HCT116 (cell line): ENCODE results near the gene TIMM44. TPM values are rescaled to one million over a fixed set of nuclear protein-coding genes. Genes with fewer than 3 reads are reported as not detected.

ENCODE experiments used
- ATAC-seq: fragments of 200-7000 bp; cut with Tn5 transposase; 2 replicates; pipeline ENCODE4 v1.9.1; 2020; ENCODE audit warnings: mild to moderate bottlenecking, moderate library complexity
- BruUV-seq: library from RNA; stranded (reverse); fragments of 400-500 nt; replicated peaks from 2 replicates; lab custom pipeline; 2021; lab: Mats Ljungman, UMichigan
- CTCF ChIA-PET: fragments of 300-600 bp; sonication (Branson Sonifier 250); formaldehyde crosslinking; loops from one replicate; lab custom pipeline; 2021; ENCODE audit warnings: antibody characterized with exemption; lab: Charles Lee
- POLR2A ChIA-PET: fragments of 300-600, 350-600 bp; sonication (Branson Sonifier 250); formaldehyde crosslinking; loops from one replicate; lab custom pipeline; 2021; ENCODE audit warnings: antibody characterized with exemption; lab: Charles Lee
- RAD21 ChIA-PET, 2 experiments: fragments of 300-600 bp; sonication (Branson Sonifier 250); formaldehyde crosslinking; loops; one replicate each; lab custom pipeline; 2023; ENCODE audit warnings: low total read pairs in 2 of 2; ENCODE audit not compliant: uncharacterized antibody in 2 of 2, unreplicated experiment in 2 of 2, low non-redundant PET in 1 of 2; lab: Charles Lee
- DNase-seq: peaks from one replicate; pipeline ENCODE4 v3.0.0-alpha.2; 2010; ENCODE audit warnings: low read depth, low spot score
- H2AFZ ChIP-seq: fragments of 200-600 bp; shearing (Covaris generic), sonication (generic); 2 replicates; pipeline ENCODE4 v1.6.1; 2017; ENCODE audit warnings: low read depth, mixed run types, mixed read lengths, antibody characterized with exemption, low read length; ENCODE audit not compliant: poor library complexity, severe bottlenecking
- H3K27ac ChIP-seq: 2 replicates; pipeline ENCODE4 v1.5.1; 2012; ENCODE audit warnings: low read depth, low read length
- H3K27me3 ChIP-seq: fragments of 200-600 bp; sonication (generic); 2 replicates; pipeline ENCODE4 v1.6.1; 2016; ENCODE audit warnings: mixed run types, low read length, mixed read lengths; ENCODE audit not compliant: insufficient read depth
- H3K36me3 ChIP-seq, 2 experiments: fragments of 200-500 bp in 1 of 2; fragments of 200-600 bp in 1 of 2; sonication (Bioruptor generic) in 1 of 2; sonication (generic) in 1 of 2; 2 replicates each; pipeline versions ENCODE4 v1.5.1 to v1.6.1; 2014 to 2016; ENCODE audit warnings: low read length in 2 of 2, inconsistent platforms in 1 of 2, mixed read lengths in 1 of 2, mixed run types in 1 of 2; ENCODE audit not compliant: insufficient read depth in 2 of 2, control insufficient read depth in 1 of 2
- H3K4me1 ChIP-seq, 2 experiments: fragments of 200-600 bp in 1 of 2; sonication (generic) in 1 of 2; 2 replicates each; pipeline versions ENCODE4 v1.5.1 to v1.6.1; 2012 to 2017; ENCODE audit warnings: low read length in 2 of 2, inconsistent platforms in 1 of 2, mild to moderate bottlenecking in 1 of 2, mixed read lengths in 1 of 2, mixed run types in 1 of 2, moderate library complexity in 1 of 2; ENCODE audit not compliant: insufficient read depth in 2 of 2, control insufficient read depth in 1 of 2
- H3K4me2 ChIP-seq: fragments of 200-600 bp; sonication (generic); 2 replicates; pipeline ENCODE4 v1.6.1; 2017; ENCODE audit warnings: mixed run types, low read length, mixed read lengths
- H3K4me3 ChIP-seq, 2 experiments: fragments of 200-600 bp in 1 of 2; sonication (generic) in 1 of 2; replicated peaks in 1 of 2; 2 replicates each; pipeline ENCODE4 v1.5.1; 2011 to 2016; ENCODE audit warnings: low read length in 2 of 2, control low read depth in 1 of 2, low read depth in 1 of 2, mild to moderate bottlenecking in 1 of 2, mixed read lengths in 1 of 2, mixed run types in 1 of 2
- H3K79me2 ChIP-seq: fragments of 200-600 bp; sonication (generic); 2 replicates; pipeline ENCODE4 v1.6.1; 2017; ENCODE audit warnings: mild to moderate bottlenecking, mixed run types, low read length, moderate library complexity, mixed read lengths; ENCODE audit not compliant: insufficient read depth
- H3K9ac ChIP-seq: fragments of 200-600 bp; sonication (generic); 2 replicates; pipeline ENCODE4 v1.6.1; 2016; ENCODE audit warnings: low read length, mixed read lengths
- H3K9me2 ChIP-seq: fragments of 200-600 bp; sonication (generic), shearing (Covaris generic); 2 replicates; pipeline ENCODE4 v1.6.1; 2017; ENCODE audit warnings: mixed run types, mild to moderate bottlenecking, moderate library complexity; ENCODE audit not compliant: insufficient read depth
- H3K9me3 ChIP-seq, 2 experiments: fragments of 200-500 bp in 1 of 2; fragments of 200-600 bp in 1 of 2; sonication (Bioruptor generic) in 1 of 2; sonication (generic) in 1 of 2; 2 replicates each; pipeline ENCODE4 v1.6.1; 2014 to 2017; ENCODE audit warnings: low read length in 2 of 2, mixed read lengths in 2 of 2, inconsistent platforms in 1 of 2, low read depth in 1 of 2, mild to moderate bottlenecking in 1 of 2, mixed run types in 1 of 2, moderate library complexity in 1 of 2; ENCODE audit not compliant: control insufficient read depth in 1 of 2, insufficient read depth in 1 of 2
- H4K20me1 ChIP-seq: fragments of 200-600 bp; sonication (generic), shearing (Covaris generic); 2 replicates; pipeline ENCODE4 v1.6.1; 2017; ENCODE audit warnings: mixed run types, mild to moderate bottlenecking, moderate library complexity; ENCODE audit not compliant: insufficient read depth
- CBX3 ChIP-seq: IDR thresholded peaks from 2 replicates; pipeline ENCODE4 v1.6.1; 2012; ENCODE audit warnings: low read depth
- CEBPB ChIP-seq: IDR thresholded peaks from 2 replicates; pipeline ENCODE4 v1.6.1; 2012; ENCODE audit warnings: low read depth
- EGR1 ChIP-seq: IDR thresholded peaks from 2 replicates; pipeline ENCODE4 v1.6.1; 2012; ENCODE audit warnings: low read depth
- ELF1 ChIP-seq: IDR thresholded peaks from 2 replicates; pipeline ENCODE4 v1.6.1; 2012; ENCODE audit warnings: low read depth, borderline replicate concordance
- EZH2phosphoT487 ChIP-seq: fragments of 200-600 bp; IDR thresholded peaks from 2 replicates; pipeline ENCODE4 v1.6.1; 2018; ENCODE audit warnings: antibody characterized with exemption, borderline replicate concordance
- FOSL1 ChIP-seq: IDR thresholded peaks from 2 replicates; pipeline ENCODE4 v1.6.1; 2012; ENCODE audit warnings: low read depth
- JUND ChIP-seq: IDR thresholded peaks from 2 replicates; pipeline ENCODE4 v1.6.1; 2012
- MAX ChIP-seq: IDR thresholded peaks from 2 replicates; pipeline ENCODE4 v1.6.1; 2012
- POLR2A ChIP-seq: IDR thresholded peaks from 2 replicates; pipeline ENCODE4 v1.7.0; 2011; ENCODE audit warnings: borderline replicate concordance; ENCODE audit not compliant: insufficient read depth, insufficient read length; ENCODE audit errors: extremely low read depth
- RAD21 ChIP-seq: IDR thresholded peaks from 2 replicates; pipeline ENCODE4 v1.6.1; 2012; ENCODE audit warnings: low read depth, mild to moderate bottlenecking
- REST ChIP-seq: IDR thresholded peaks from 2 replicates; pipeline ENCODE4 v1.6.1; 2012; ENCODE audit warnings: low read depth
- SIN3A ChIP-seq: IDR thresholded peaks from 2 replicates; pipeline ENCODE4 v1.6.1; 2012; ENCODE audit warnings: low read depth
- SP1 ChIP-seq: IDR thresholded peaks from 2 replicates; pipeline ENCODE4 v1.6.1; 2012; ENCODE audit warnings: low read depth
- SRF ChIP-seq: IDR thresholded peaks from 2 replicates; pipeline ENCODE4 v1.6.1; 2012; ENCODE audit warnings: low read depth
- TCF7L2 ChIP-seq: IDR thresholded peaks from 2 replicates; pipeline ENCODE4 v1.7.0; 2011; ENCODE audit warnings: borderline replicate concordance, inconsistent platforms; ENCODE audit not compliant: insufficient read depth, insufficient read length; ENCODE audit errors: extremely low read depth
- YY1 ChIP-seq: IDR thresholded peaks from 2 replicates; pipeline ENCODE4 v1.6.1; 2011; ENCODE audit warnings: low read length, low read depth, moderate library complexity, mild to moderate bottlenecking; ENCODE audit not compliant: insufficient replicate concordance; ENCODE audit errors: extremely low read depth
- ZFX ChIP-seq: fragments of 450-650 bp; IDR thresholded peaks from 2 replicates; pipeline ENCODE4 v1.6.1; 2017
- ZNF274 ChIP-seq: fragments of 200-500 bp; sonication (Bioruptor generic); IDR thresholded peaks from 2 replicates; pipeline ENCODE4 v1.6.1; 2014; ENCODE audit warnings: mild to moderate bottlenecking, low read depth, low read length, inconsistent platforms
- intact Hi-C: fragments of 100-400 bp; cut with micrococcal nuclease; formaldehyde crosslinking; loops from 2 replicates; pipeline ENCODE4 v1.10.0; 2022
- total RNA-seq: library from RNA; stranded (reverse); gene quantifications from one replicate; pipeline ENCODE4 v1.2.1, GENCODE V29; 2021; ENCODE audit not compliant: unreplicated experiment

The TIMM44 gene
- total RNA-seq, 1 experiment from 2014 or later = 136 TPM

- Histone ChIP-seq H3K4me1 (no peaks in the 10 kb centered on the region), H3K9me3 (no peaks in the 10 kb centered on the region), H3K79me2 (peaks cover 58% of the 10 kb centered on the region; the same call in 1 of the 2 replicates), H3K4me3 (no peak overlapping the region), H3K9ac (no peak overlapping the region), H3K4me2 (no peak overlapping the region), H3K27ac (no peak overlapping the region), H3K27me3 (no peaks in the 10 kb centered on the region), H4K20me1 (no peaks in the 10 kb centered on the region), H3K9me2 (no peaks in the 10 kb centered on the region), H2AFZ (no peak overlapping the region), H3K36me3 (peaks cover 31 to 37% of the 10 kb centered on the region in 2 experiments; a peak in 3 of 4 replicates)
- ChIA-PET CTCF (no interaction called here), RAD21 (no interaction called here), POLR2A (no interaction called here)
- TSS peak; percentile 1 for BruUV-seq
- TF ChIP-seq YY1 = no peak
- no peak for TF ChIP-seq TCF7L2
- no peak for TF ChIP-seq SRF
- TF ChIP-seq SIN3A = no peak
- no peak for TF ChIP-seq REST
- TF ChIP-seq CEBPB = no peak
- no peak for TF ChIP-seq EZH2phosphoT487
- TF ChIP-seq JUND = no peak
- TF ChIP-seq SP1 = no peak
- TF ChIP-seq MAX = no peak
- TF ChIP-seq CBX3 = no peak
- TF ChIP-seq ZFX = no peak
- no peak for TF ChIP-seq EGR1
- TF ChIP-seq FOSL1 = no peak
- no peak for TF ChIP-seq POLR2A
- no peak for TF ChIP-seq RAD21
- no peak for TF ChIP-seq ELF1
- TF ChIP-seq ZNF274 = no peak
- intact Hi-C loops = no loop called here
- DNase-seq (no peak), ATAC-seq (no peak)
Measured at GRCh38 chr19:7977723-7978040, 34.2 kb upstream of the TIMM44 start.
